ENCODE results near the gene MYO5A.

MYO5A gene

DNA sequence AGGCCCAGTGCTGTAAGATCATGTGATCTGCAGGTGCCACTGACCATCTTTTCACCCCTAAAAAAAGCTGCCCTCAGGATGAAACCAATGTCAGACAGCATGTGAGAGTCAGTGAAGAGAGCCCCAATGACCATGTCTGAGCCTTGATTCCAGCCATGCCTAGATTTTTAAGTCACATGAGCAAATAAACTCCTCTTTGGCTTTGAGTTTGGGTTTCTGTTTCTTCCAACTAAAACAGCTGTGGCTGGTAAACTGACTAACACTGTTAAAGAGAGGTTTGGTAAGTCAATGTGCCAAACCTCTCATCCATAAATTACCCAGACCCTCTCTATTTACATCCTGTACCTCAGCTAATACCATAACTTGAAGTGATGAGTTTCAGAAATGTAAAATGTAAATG lies 8.3 kb downstream of the MYO5A start:
- TF ChIP-seq GATA3 (IDR thresholded peaks at IDR 0.05; ENCODE audit: low read depth, low read length) (no peak), GATA2 (IDR thresholded peaks at IDR 0.05; ENCODE audit: low read depth, low read length) (no peak)

DNA sequence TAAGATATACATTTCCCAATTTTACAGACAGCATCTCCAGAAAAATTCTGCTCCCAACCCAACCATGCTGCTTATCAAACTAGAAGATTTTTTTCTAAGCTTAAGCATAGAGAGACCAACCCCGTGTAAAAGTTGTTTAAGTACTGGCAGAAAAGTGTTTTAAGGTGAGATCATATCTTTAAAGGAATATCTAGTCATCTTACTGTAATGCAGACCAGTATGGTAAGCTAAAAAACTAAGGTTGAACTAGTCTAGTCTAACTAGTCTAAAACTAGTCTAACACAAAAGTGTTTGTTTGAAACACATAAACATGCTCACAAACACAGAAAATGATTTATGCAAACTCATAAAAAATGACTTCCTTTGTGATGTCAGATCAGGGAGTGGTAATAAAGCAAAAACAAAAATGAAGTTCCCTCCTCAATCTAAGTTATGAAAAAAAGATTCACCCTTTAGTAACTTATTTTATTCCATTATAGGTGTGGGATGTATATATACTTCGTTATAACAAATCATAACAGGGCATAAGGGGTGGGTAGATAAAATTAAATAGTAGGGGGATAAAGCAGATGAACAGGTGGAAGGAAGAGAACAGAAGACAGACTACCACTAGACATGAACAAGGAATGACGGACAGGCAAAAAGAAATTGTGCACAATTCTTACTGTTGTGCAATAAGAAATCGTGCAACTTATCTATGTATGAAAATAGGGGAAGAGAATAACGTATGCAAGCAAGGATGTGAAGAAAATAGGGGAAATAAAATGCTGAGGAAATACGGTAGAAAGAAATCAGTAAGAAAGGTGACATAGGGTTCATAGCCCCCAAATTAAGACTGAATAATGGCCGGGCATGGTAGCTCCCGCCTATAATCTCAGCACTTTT lies 10.0 kb downstream of the MYO5A start:
- no peak for TF ChIP-seq GATA3 (IDR thresholded peaks at IDR 0.05; ENCODE audit: low read depth, low read length)
- TF ChIP-seq GATA2 (IDR thresholded peaks at IDR 0.05; ENCODE audit: low read depth, low read length): no peak

DNA sequence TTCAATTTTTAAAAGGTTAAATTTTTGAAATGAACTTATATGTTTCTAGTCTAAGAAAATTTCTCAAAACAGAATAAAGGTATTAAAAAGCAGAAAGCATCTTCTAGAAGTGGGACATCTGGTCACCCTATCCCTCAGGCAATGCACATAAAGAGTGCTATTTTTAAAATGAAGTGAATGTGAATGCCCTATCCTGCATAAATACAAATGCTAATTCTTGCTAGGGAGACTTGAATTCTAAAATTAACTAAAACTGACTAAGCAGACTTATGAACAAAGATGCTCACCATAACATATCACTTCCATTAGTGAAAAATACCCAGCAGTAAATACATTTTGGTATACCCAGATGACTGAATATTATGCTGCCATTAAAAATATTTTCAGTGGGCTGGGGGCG lies 11.7 kb downstream of the MYO5A start:
- no peak for TF ChIP-seq GATA2 (IDR thresholded peaks at IDR 0.05; ENCODE audit: low read depth, low read length)

DNA sequence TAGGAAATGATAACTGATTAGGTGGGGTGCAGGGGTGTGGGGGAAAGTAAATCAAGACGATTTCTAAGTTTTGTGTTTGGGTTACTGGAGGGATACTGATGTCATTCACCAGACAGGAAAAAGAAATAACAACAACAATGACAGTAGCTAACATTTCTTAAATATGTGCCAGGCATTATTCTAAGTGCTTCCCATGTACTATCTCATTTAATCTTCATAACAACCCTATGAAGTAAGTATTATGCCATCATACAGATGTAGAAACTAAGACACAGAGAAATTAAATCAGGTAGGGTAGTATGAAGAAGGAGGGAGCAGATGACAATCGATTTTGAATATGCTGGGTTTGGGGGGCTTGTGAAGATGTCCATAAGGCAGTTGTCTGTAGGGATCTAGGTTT lies 13.3 kb downstream of the MYO5A start:
- no peak for TF ChIP-seq GATA3 (IDR thresholded peaks at IDR 0.05; ENCODE audit: low read depth, low read length)
- no peak for TF ChIP-seq GATA2 (IDR thresholded peaks at IDR 0.05; ENCODE audit: low read depth, low read length)

DNA sequence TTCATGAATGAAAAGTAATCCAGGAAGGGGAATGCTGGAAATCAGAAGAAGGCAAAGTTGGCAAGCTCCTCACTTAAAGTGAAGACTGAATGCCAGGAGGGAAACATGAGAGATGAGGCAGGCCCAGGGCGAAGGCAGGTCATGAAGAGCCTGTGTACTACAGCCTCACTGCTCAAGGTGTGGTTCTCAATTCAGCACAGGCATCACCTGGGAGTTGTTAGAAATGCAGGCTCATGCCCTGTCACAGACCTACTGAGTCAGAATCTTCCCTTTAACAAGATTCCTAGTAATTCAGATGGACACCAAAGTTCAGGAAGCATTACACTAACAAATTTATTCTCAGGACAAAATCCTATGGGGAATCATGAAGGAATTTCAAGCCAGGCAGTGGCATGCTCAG lies 14.2 kb downstream of the MYO5A start:
- no peak for TF ChIP-seq GATA2 (IDR thresholded peaks at IDR 0.05; ENCODE audit: low read depth, low read length)
- TF ChIP-seq GATA3 (IDR thresholded peaks at IDR 0.05; ENCODE audit: low read depth, low read length): no peak

DNA sequence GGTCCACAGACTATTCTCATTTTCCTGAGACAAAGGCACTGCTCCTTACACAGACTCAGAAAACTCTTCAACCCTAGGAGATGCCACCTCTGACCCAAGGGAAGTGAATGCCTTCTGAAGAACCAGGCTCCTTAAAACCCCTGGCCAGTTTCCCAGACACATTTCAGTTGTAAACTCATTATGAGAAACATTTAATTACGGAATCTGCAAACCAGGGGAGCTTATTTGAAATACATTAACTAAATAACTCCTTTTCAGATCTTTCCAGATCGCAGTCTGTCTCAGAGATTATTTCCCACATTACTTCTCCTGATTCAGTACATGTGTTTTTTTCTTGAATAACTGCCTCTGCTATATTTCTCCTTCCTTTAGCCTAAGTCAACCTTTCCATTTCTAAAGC lies 17.6 kb downstream of the MYO5A start:
- TF ChIP-seq GATA3 (IDR thresholded peaks at IDR 0.05; ENCODE audit: low read depth, low read length): no peak
- no peak for TF ChIP-seq GATA2 (IDR thresholded peaks at IDR 0.05; ENCODE audit: low read depth, low read length)

DNA sequence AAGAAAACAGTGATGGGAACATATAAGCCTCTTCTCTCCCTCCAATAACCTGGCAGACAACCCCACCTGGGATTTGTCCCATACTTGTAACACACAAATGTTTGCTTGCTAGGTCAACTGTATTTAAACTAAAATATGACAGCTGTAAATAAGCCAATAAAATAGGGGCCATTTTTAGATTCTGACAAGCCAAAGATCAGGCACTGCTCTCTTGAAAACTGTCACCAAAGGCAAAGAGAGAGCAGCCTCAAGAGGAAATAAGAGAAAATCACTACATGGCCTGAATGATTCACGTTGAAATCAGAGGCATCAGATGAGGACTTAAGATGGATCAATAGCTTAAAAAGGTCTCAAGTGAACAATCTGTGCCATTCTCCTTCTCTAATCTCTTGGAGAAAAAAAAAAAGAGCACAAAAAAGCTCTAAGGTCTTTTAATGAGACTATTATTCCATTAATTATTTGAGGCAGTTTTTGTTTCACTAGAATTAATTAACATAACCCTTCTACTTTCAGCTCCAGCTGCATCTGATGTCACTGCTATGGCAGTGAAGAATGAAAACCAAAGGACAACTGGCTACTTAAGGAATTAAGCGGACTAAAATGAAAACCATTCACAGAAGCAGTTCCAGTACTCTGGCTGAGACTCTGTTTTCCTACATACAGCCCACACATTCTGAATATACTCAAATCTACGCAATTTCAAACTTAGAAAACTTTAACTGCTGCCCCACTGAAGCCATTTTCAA lies 19.0 kb downstream of the MYO5A start:
- TF ChIP-seq GATA3 (IDR thresholded peaks at IDR 0.05; ENCODE audit: low read depth, low read length) (no peak), GATA2 (IDR thresholded peaks at IDR 0.05; ENCODE audit: low read depth, low read length) (no peak)

DNA sequence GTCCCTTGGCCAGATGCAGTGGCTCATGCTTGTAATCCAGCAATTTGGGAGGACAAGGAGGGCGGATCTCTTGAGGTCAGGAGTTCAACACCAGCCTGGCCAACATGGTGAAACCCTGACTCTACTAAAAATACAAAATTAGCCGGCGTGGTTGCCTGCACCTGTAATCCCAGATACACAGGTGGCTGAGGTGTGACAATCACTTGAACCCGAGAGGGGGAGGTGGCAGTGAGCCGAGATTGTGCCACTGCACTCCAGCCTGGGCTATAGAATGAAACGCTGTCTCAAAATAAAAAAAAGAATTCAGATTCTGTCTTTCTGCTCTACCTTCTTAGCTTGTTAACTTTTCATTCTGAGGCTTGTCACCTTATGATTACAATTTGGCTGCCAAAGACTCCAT lies 22.1 kb downstream of the MYO5A start:
- TF ChIP-seq GATA3 (IDR thresholded peaks at IDR 0.05; ENCODE audit: low read depth, low read length) (no peak), GATA2 (IDR thresholded peaks at IDR 0.05; ENCODE audit: low read depth, low read length) (no peak)

DNA sequence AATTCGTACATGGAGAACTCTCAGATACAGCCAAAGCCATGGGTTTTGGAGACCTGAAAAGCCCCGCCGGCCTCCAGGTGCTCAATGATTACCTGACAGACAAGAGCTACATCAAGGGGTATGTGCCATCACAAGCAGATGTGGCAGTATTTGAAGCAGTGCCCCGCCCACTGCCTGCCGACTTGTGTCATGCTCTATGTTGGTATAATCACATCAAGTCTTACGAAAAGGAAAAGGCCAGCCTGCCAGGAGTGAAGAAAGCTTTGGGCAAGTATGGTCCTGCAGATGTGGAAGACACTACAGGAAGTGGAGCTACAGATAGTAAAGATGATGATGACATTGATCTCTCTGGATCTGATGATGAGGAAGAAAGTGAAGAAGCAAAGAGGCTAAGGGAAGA lies 23.5 kb downstream of the MYO5A start:
- TF ChIP-seq GATA2 (IDR thresholded peaks at IDR 0.05; ENCODE audit: low read depth, low read length) (no peak), GATA3 (IDR thresholded peaks at IDR 0.05; ENCODE audit: low read depth, low read length) (no peak)

DNA sequence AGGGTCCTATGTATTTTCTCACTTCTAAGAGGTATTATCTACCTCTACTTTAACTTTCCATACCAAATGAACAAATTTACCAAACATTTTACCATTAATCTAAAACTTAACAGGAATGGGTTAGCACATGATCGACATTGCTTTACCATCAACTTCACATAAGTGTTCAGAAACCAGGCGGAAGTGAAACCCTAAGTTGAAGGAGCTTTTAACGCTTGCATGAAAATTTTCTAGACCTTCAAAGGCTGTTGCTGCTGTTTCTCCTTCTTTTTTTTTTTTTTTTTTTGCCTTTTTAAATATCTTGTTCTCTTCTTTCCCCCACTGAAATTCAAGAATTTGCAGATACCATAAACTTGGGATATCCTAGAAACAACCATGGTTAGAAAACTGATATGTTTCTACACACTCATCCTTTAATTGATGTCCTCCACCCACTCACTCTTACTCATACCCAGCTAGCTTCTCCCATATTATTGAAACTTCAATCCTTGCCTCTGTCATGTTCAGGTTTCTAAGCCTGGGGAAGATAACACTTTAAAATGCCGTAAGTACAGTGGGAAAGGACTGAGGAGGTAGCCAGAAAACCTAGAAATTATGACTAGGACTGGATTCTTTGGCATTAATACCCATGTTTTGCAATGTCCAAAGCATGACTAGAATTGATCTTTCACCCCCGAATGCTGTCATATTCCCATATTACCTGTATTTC lies 24.7 kb downstream of the MYO5A start:
- TF ChIP-seq GATA3 (IDR thresholded peaks at IDR 0.05; ENCODE audit: low read depth, low read length): no peak
- TF ChIP-seq GATA2 (IDR thresholded peaks at IDR 0.05; ENCODE audit: low read depth, low read length): no peak

DNA sequence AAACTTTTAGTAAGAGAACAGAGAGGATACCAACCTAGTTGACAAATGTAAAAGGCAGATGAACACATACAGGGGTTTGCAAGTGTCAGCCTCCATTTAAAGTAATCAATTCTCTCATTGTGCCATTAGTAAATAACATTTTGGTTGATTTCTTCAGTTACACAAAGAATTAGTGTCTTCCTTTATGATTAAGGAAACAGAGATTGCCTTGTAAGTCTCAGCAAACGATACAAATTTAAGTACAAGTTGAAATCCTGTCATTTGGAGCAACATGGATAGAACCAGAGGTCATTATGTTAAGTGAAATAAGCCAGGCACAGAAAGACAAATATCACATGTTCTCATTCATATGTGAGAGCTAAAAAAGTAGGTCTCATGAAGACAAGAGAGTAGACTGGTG lies 26.1 kb downstream of the MYO5A start:
- TF ChIP-seq GATA3 (IDR thresholded peaks at IDR 0.05; ENCODE audit: low read depth, low read length) (no peak), GATA2 (IDR thresholded peaks at IDR 0.05; ENCODE audit: low read depth, low read length) (no peak)

DNA sequence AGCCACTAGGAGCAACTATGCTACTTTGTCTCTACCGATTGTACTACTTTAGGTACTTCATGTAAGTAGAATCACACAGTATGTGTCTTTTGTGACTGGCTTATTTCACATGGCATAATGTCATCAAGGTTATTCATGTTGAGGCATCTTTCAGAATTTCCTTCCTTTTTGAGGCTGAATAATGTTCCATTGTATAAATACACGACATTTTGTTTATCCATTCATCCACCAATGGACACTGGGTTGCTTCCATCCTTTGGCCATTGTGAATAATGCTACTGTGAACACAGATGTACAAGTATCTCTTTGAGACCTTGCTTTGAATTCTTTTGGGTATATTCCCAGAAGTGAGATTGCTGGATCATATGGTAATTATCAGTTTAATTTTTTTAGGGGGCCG lies 29.2 kb downstream of the MYO5A start:
- no peak for TF ChIP-seq GATA3 (IDR thresholded peaks at IDR 0.05; ENCODE audit: low read depth, low read length)
- TF ChIP-seq GATA2 (IDR thresholded peaks at IDR 0.05; ENCODE audit: low read depth, low read length): no peak

DNA sequence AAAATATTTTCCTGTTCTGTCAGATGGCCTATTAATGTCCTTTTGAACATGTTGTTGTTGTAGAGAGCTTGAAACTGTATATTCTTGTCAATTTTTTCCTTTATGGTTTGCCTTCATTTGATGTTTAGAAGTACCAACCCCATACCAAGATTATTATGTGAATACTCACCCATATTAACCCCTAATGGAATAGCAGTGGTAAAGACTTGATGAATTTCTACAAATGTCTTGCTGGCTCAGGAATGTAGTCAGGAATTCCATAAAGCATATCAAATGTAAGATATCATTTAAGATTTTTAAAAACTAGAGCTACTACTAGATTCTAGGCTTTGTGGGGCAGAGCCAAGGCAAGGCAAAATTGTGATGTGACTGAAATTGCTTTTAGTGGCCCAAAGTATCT lies 30.0 kb downstream of the MYO5A start:
- TF ChIP-seq GATA3 (IDR thresholded peaks at IDR 0.05; ENCODE audit: low read depth, low read length) (no peak), GATA2 (IDR thresholded peaks at IDR 0.05; ENCODE audit: low read depth, low read length) (no peak)

DNA sequence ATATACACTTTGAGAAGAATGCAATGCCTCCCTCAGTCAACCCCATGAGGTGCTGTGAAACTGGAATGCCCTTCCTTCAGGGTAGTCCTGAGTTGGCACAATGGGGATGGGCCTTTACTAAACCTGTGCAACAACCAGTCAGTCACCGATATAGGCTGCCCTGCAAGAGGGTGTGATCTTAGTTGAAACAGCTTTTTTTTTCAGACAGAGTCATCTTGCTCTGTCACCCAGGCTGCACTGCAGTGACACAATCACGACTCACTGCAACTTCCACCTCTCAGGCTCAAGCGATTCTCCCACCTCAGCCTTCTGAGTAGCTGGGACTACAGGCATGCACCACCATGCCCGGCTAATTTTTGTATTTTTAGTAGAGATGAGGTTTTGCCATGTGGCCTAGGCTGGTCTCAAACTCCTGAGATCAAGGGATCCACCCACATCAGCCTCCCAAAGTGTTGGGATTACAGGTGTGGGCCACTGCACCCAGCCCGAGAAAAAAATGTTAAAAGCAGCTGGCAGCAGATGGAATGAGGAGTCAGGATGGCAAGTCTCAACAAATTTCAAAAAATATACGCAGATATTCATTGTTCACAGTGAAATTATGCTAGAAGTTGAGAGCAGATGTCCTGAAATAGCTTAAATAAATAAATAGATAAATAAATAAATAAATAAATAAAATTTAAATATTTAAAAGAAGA lies 31.8 kb downstream of the MYO5A start:
- TF ChIP-seq GATA2 (IDR thresholded peaks at IDR 0.05; ENCODE audit: low read depth, low read length): no peak
- no peak for TF ChIP-seq GATA3 (IDR thresholded peaks at IDR 0.05; ENCODE audit: low read depth, low read length)
